Liver (tissue), 9 donors: ENCODE data around the gene WDFY1. TPM values are rescaled to one million over a fixed set of nuclear protein-coding genes. Genes with fewer than 3 reads are reported as not detected.

Experiments used
- DNase-seq: peaks from one replicate; pipeline ENCODE4 v3.0.0-alpha.2; 2017; ENCODE audit warnings: low spot score
- H3K27ac ChIP-seq, 2 donors: one replicate each; pipeline ENCODE4 v1.7.0; 2013; ENCODE audit warnings: inconsistent platforms in 2 of 2, low read length in 2 of 2, control low read depth in 1 of 2, low read depth in 1 of 2, mild to moderate bottlenecking in 1 of 2
- H3K27me3 ChIP-seq, 4 donors: one replicate each; pipeline versions ENCODE4 v1.6.1 to v1.7.0; 2013; ENCODE audit warnings: low read length in 3 of 4, inconsistent platforms in 1 of 4, mild to moderate bottlenecking in 1 of 4, moderate library complexity in 1 of 4; ENCODE audit not compliant: control insufficient read depth in 4 of 4, insufficient read depth in 4 of 4
- H3K36me3 ChIP-seq, 4 donors: one replicate each; pipeline versions ENCODE4 v1.6.1 to v1.7.0; 2013; ENCODE audit warnings: low read length in 3 of 4, mild to moderate bottlenecking in 3 of 4, low read depth in 1 of 4, moderate library complexity in 1 of 4; ENCODE audit not compliant: control insufficient read depth in 4 of 4, insufficient read depth in 3 of 4
- H3K4me1 ChIP-seq, 4 donors: one replicate each; pipeline versions ENCODE4 v1.6.1 to v1.7.0; 2013; ENCODE audit warnings: low read length in 3 of 4, mild to moderate bottlenecking in 3 of 4, moderate library complexity in 1 of 4; ENCODE audit not compliant: control insufficient read depth in 4 of 4, insufficient read depth in 4 of 4
- H3K4me3 ChIP-seq, 3 donors: one replicate each; pipeline versions ENCODE4 v1.6.1 to v1.7.0; 2013; ENCODE audit warnings: low read length in 3 of 3, control low read depth in 1 of 3, low read depth in 1 of 3, mild to moderate bottlenecking in 1 of 3
- H3K9ac ChIP-seq, 2 donors: one replicate each; pipeline ENCODE4 v1.7.0; 2013; ENCODE audit warnings: low read length in 2 of 2, mild to moderate bottlenecking in 2 of 2, moderate library complexity in 2 of 2, control low read depth in 1 of 2, low read depth in 1 of 2
- H3K9me3 ChIP-seq, 4 donors: one replicate each; pipeline versions ENCODE4 v1.6.1 to v1.7.0; 2013; ENCODE audit warnings: low read length in 3 of 4; ENCODE audit not compliant: control insufficient read depth in 4 of 4
- EGR1 ChIP-seq, 2 donors: IDR thresholded peaks; 2 replicates each; pipeline ENCODE4 v1.6.1; 2016 to 2018; ENCODE audit warnings: antibody characterized with exemption in 2 of 2, low read depth in 2 of 2
- FOXA1 ChIP-seq: IDR thresholded peaks from 2 replicates; pipeline ENCODE4 v1.6.1; 2016; ENCODE audit warnings: antibody characterized with exemption
- FOXA2 ChIP-seq: IDR thresholded peaks from 2 replicates; pipeline ENCODE4 v1.6.1; 2016; ENCODE audit warnings: antibody characterized with exemption
- GABPA ChIP-seq, 2 donors: IDR thresholded peaks in 1 of 2; conservative IDR thresholded peaks in 1 of 2; 2 replicates each; pipeline ENCODE4 v1.6.1; 2016; ENCODE audit warnings: antibody characterized with exemption in 2 of 2, mild to moderate bottlenecking in 1 of 2, moderate library complexity in 1 of 2
- HNF4A ChIP-seq, 2 donors: conservative IDR thresholded peaks; 2 replicates each; pipeline ENCODE4 v1.6.1; 2016; ENCODE audit warnings: antibody characterized with exemption in 2 of 2, mild to moderate bottlenecking in 2 of 2
- HNF4G ChIP-seq: IDR thresholded peaks from 2 replicates; pipeline ENCODE4 v1.6.1; 2016; ENCODE audit warnings: antibody characterized with exemption
- JUND ChIP-seq, 2 donors: IDR thresholded peaks; 2 replicates each; pipeline ENCODE4 v1.6.1; 2016; ENCODE audit warnings: antibody characterized with exemption in 2 of 2
- MAX ChIP-seq: IDR thresholded peaks from 2 replicates; pipeline ENCODE4 v1.6.1; 2016; ENCODE audit warnings: antibody characterized with exemption
- NR2F2 ChIP-seq: IDR thresholded peaks from 2 replicates; pipeline ENCODE4 v1.6.1; 2016; ENCODE audit warnings: antibody characterized with exemption
- RAD21 ChIP-seq, 2 donors: IDR thresholded peaks; 2 replicates each; pipeline ENCODE4 v1.6.1; 2016; ENCODE audit warnings: antibody characterized with exemption in 2 of 2, mild to moderate bottlenecking in 2 of 2
- RXRA ChIP-seq, 2 donors: IDR thresholded peaks; 2 replicates each; pipeline ENCODE4 v1.6.1; 2017 to 2018; ENCODE audit warnings: antibody characterized with exemption in 2 of 2, mild to moderate bottlenecking in 1 of 2
- SP1 ChIP-seq: IDR thresholded peaks from 2 replicates; pipeline ENCODE4 v1.6.1; 2018; ENCODE audit warnings: antibody characterized with exemption, mild to moderate bottlenecking
- TAF1 ChIP-seq: conservative IDR thresholded peaks from 2 replicates; pipeline ENCODE4 v1.6.1; 2016; ENCODE audit warnings: antibody characterized with exemption, mild to moderate bottlenecking
- YY1 ChIP-seq: IDR thresholded peaks from 2 replicates; pipeline ENCODE4 v1.6.1; 2016; ENCODE audit warnings: antibody characterized with exemption, mild to moderate bottlenecking
- ZBTB33 ChIP-seq: IDR thresholded peaks from 2 replicates; pipeline ENCODE4 v1.6.1; 2016; ENCODE audit warnings: antibody characterized with exemption
- WGBS: extraction: QIAGEN DNeasy Blood & Tissue Kit; methylation state at CpG from one replicate; pipeline ENCODE4 v1.1.7; 2013; 5-methylcytosine and 5-hydroxymethylcytosine counted together
- polyA plus RNA-seq, 2 donors: library from polyadenylated mRNA; stranded (reverse) in 1 of 2; unstranded in 1 of 2; fragments of 200-250 nt in 1 of 2; fragments of >200 nt in 1 of 2; fragmentation: Nextera tagmentation in 1 of 2; extraction: Ambion mirVana in 1 of 2; gene quantifications; one replicate each; pipeline versions ENCODE4 v1.2.1 to v1.2.3, GENCODE V29; 2013 to 2015
- total RNA-seq, 2 donors: library from RNA; depleted of rRNA; stranded (reverse); fragments of >200 nt; gene quantifications; one replicate each; pipeline ENCODE4 v1.2.3, GENCODE V29; 2014
- TF ChIP-seq, protein P1 (sequence below): IDR thresholded peaks from 2 replicates; pipeline ENCODE4 v1.6.1; 2016; ENCODE audit warnings: antibody characterized with exemption, mild to moderate bottlenecking
- TF ChIP-seq, protein P2 (sequence below): fragments of 150-350 bp; IDR thresholded peaks from 2 replicates; pipeline ENCODE4 v1.5.1; 2017; ENCODE audit warnings: improper control_type of control experiment, low read depth, low read length; ENCODE audit not compliant: missing input control
- TF ChIP-seq, protein P3 (sequence below): IDR thresholded peaks from 2 replicates; pipeline ENCODE4 v1.6.1; 2016; ENCODE audit warnings: antibody characterized with exemption
- donor health status: healthy.
- donor health status: healthy.
- donor health status: healthy.
- donor health status: healthy.
- donor health status: healthy.

WDFY1 gene
- total and polyA plus RNA-seq, 4 donors, result 12.0 to 34.2 (median 24.1) TPM

DNA sequence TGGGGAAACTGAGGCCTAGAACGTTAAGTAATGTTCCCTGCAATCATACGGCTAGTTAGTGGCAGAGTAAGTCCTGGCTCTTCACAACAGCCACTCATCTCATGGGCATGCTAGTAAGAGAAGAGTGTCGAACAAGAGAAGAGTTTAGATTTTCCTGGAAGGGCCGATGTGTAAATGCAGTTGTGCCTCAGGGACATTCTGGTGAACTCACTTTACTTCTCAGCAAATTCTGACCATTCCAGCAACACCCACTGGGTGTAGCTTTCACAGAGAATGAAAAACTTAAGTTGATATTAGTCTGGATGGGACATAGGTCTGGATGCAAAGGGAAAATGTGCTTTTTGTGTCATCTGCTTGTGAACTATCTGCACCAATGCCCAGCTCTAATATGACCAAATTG lies 35.7 kb upstream of the WDFY1 start:
- no peaks in the 10 kb centered on the region for H3K27me3 ChIP-seq
- H3K9ac ChIP-seq, result no peak overlapping the region
- DNase-seq, result no peak
- H3K27ac ChIP-seq, result no peak overlapping the region
- no peaks in the 10 kb centered on the region for H3K36me3 ChIP-seq
- WGBS, result 92% methylated on average over 4 of the region's 4 CpGs
- H3K9me3 ChIP-seq, result no peaks in the 10 kb centered on the region
- no peaks in the 10 kb centered on the region for H3K4me1 ChIP-seq
- H3K4me3 ChIP-seq, result no peak overlapping the region
- TF ChIP-seq RXRA (IDR thresholded peaks at IDR 0.05) (no peak), HNF4A (conservative IDR thresholded peaks at IDR 0.05) (no peak), RAD21 (IDR thresholded peaks at IDR 0.05) (no peak), MAX (no peak), HNF4G (no peak), JUND (IDR thresholded peaks at IDR 0.05) (no peak), TAF1 (no peak), SP1 (no peak), ZBTB33 (no peak), EGR1 (IDR thresholded peaks at IDR 0.05; ENCODE audit: low read depth in 2 of 2) (no peak), NR2F2 (no peak), YY1 (no peak), GABPA (IDR thresholded peaks at IDR 0.05 in 1 of 2, conservative IDR thresholded peaks at IDR 0.05 in 1 of 2) (no peak), FOXA2 (no peak), FOXA1 (no peak)
- TF ChIP-seq, protein P1, sequence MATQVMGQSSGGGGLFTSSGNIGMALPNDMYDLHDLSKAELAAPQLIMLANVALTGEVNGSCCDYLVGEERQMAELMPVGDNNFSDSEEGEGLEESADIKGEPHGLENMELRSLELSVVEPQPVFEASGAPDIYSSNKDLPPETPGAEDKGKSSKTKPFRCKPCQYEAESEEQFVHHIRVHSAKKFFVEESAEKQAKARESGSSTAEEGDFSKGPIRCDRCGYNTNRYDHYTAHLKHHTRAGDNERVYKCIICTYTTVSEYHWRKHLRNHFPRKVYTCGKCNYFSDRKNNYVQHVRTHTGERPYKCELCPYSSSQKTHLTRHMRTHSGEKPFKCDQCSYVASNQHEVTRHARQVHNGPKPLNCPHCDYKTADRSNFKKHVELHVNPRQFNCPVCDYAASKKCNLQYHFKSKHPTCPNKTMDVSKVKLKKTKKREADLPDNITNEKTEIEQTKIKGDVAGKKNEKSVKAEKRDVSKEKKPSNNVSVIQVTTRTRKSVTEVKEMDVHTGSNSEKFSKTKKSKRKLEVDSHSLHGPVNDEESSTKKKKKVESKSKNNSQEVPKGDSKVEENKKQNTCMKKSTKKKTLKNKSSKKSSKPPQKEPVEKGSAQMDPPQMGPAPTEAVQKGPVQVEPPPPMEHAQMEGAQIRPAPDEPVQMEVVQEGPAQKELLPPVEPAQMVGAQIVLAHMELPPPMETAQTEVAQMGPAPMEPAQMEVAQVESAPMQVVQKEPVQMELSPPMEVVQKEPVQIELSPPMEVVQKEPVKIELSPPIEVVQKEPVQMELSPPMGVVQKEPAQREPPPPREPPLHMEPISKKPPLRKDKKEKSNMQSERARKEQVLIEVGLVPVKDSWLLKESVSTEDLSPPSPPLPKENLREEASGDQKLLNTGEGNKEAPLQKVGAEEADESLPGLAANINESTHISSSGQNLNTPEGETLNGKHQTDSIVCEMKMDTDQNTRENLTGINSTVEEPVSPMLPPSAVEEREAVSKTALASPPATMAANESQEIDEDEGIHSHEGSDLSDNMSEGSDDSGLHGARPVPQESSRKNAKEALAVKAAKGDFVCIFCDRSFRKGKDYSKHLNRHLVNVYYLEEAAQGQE, result no peak
- TF ChIP-seq, protein P2, sequence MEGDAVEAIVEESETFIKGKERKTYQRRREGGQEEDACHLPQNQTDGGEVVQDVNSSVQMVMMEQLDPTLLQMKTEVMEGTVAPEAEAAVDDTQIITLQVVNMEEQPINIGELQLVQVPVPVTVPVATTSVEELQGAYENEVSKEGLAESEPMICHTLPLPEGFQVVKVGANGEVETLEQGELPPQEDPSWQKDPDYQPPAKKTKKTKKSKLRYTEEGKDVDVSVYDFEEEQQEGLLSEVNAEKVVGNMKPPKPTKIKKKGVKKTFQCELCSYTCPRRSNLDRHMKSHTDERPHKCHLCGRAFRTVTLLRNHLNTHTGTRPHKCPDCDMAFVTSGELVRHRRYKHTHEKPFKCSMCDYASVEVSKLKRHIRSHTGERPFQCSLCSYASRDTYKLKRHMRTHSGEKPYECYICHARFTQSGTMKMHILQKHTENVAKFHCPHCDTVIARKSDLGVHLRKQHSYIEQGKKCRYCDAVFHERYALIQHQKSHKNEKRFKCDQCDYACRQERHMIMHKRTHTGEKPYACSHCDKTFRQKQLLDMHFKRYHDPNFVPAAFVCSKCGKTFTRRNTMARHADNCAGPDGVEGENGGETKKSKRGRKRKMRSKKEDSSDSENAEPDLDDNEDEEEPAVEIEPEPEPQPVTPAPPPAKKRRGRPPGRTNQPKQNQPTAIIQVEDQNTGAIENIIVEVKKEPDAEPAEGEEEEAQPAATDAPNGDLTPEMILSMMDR, result no peak
- TF ChIP-seq, protein P3, sequence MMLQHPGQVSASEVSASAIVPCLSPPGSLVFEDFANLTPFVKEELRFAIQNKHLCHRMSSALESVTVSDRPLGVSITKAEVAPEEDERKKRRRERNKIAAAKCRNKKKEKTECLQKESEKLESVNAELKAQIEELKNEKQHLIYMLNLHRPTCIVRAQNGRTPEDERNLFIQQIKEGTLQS, result no peak

DNA sequence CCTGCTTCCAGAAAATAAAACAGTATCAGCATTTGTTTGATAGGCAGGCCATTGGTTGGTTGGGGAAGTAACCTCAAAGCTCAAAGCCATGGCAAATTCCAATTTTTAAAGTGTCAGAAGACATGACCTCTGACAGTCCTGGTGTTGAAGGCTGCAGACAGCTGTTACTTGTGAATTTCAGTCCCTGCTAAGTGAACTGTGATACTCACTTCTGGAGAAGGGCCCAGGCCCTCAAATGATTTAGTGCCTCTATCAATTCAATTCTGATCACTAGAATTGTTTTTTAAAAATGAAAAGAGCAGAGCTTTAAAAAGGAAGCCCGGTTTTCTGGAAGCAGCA lies 35.2 kb upstream of the WDFY1 start:
- Histone ChIP-seq H3K4me1 (no peaks in the 10 kb centered on the region), H3K36me3 (no peaks in the 10 kb centered on the region), H3K9ac (no peak overlapping the region), H3K9me3 (no peaks in the 10 kb centered on the region), H3K27ac (no peak overlapping the region), H3K4me3 (no peak overlapping the region), H3K27me3 (no peaks in the 10 kb centered on the region)
- no peak for TF ChIP-seq EGR1 (IDR thresholded peaks at IDR 0.05; ENCODE audit: low read depth in 2 of 2)
- no peak for TF ChIP-seq GABPA (IDR thresholded peaks at IDR 0.05 in 1 of 2, conservative IDR thresholded peaks at IDR 0.05 in 1 of 2)
- TF ChIP-seq, protein P1, result no peak
- TF ChIP-seq FOXA2, result no peak
- no peak for TF ChIP-seq FOXA1
- 85% methylated on average over 1 of the region's 1 CpG for WGBS
- DNase-seq, result no peak
